Left renal pelvis (tissue), 4 donors: ENCODE data around the gene CRY2. TPM values are rescaled to one million over a fixed set of nuclear protein-coding genes. Genes with fewer than 3 reads are reported as not detected.

ENCODE experiments used
- DNase-seq, 4 donors: peaks; one replicate each; pipeline ENCODE4 v3.0.0-alpha.2; 2013; ENCODE audit warnings: low read depth in 4 of 4, low spot score in 3 of 4
- polyA plus RNA-seq, 4 donors: library from polyadenylated mRNA; unstranded; fragments of 120-200 nt; gene quantifications; one replicate each; pipeline ENCODE4 v1.2.1, GENCODE V29; 2013; ENCODE audit not compliant: insufficient read length in 4 of 4

The CRY2 gene
- polyA plus RNA-seq, 4 donors = 25.0 to 31.6 (median 30.6) TPM

DNA sequence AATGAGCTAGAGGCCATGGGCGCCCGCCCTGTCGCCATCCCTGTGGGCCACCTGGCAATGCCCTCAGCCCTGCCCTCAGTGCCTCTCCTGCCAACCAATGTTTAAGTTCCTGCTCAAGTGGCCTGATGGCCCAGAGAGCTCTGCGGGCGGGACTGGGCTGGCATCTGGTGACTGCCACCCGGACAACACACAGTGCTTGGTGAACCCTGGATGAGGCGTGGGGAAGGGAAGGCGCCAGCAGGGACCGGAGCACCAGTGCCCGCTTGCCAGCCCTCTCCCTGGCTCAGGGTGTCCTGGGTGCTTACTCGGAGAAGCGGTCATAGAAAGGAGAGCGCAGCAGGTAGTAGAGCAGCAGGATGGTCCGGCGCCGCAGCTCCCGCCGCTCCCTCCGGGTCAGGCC is 66.2 kb downstream of the CRY2 start:
- no peak for DNase-seq

GRCh38 chr11:45913942-45914635 is 66.8 kb downstream of the CRY2 start:
- DNase-seq = no peak

DNA sequence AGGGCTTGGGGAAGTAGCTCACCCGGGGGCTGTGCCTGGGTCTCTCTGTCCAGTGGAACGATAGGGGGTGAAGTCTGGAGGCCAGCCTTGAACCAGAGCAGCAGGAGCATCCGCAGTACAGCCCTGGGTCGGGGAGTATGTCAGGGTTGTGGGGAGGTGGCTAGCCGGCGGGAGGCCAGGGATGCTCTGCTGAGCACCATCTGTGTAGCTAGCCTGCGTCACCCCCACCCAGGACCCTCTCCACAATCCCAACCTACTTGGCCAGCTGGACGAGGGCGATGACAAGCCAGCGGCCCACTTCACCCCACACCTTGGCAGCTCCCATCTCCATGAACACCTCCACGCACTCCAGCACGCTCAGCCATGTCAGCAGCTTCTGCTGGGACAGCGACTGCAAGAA is 68.2 kb downstream of the CRY2 start:
- DNase-seq = no peak

DNA sequence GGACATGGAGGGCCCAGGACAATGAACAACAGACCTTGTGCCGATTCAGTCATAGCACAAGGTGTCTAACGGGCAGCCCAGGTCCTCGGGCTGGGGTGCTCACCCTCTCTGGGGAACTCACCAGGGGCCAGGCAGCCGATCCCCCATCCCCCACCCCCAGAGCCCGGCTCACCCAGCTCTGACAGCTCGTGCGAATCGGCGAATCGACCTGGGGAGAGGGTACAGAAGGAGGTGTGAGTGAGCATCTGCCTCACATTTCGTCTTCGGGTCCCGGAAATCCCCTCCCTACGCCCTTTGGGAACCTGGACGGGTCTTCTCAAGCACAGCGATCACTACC is 70.0 kb downstream of the CRY2 start:
- DNase-seq = no peak

DNA sequence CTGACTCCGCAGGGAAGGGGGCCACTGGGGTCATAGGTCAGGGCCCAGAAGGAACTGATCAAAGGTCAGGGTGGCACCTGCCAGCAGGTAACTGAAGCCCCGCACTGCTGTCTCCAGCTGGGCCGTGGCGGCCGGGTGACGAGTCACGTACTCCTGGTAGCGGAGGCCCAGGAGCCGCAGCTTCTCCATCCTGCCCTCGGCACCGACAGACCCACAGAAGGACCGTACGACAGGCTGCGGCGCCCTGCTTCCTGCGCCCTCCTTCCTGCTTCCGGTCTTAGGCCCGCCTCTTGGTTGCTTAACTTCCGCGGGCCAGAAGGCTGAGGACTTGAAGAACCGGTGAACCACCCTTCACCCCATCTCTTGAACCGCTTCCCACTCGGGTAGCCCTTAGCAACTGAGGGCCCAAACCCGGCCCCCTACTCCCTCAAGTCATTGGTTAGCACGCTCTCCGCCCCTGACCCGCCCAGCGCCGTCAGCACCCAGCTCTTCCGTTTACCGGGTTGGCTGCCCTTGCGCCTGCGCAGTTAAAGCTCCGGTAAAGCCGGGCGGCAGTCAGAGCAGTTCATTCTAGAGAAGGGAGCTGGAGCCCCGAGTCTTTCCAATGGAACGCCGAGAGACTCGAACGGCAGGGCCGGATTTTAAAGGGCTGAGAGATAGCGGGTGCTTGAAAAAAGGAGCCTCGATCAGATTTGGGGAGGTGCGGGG is 70.5 kb downstream of the CRY2 start, which contains the start of gene PEX16:
Gene PEX16 (minus strand): TSS at position 255 of the 708 bp plus-strand sequence. CDS start 66 bp downstream, at position 189.
- peak; percentile 89 to 93 (median 90) for DNase-seq

GRCh38 chr11:45918331-45918941 is 71.2 kb downstream of the CRY2 start:
- no peak for DNase-seq

GRCh38 chr11:45918962-45919675 is 71.8 kb downstream of the CRY2 start:
- no peak for DNase-seq

GRCh38 chr11:45919806-45920530 is 72.7 kb downstream of the CRY2 start:
- no peak for DNase-seq

GRCh38 chr11:45920531-45921477 is 73.5 kb downstream of the CRY2 start:
- DNase-seq = no peak

DNA sequence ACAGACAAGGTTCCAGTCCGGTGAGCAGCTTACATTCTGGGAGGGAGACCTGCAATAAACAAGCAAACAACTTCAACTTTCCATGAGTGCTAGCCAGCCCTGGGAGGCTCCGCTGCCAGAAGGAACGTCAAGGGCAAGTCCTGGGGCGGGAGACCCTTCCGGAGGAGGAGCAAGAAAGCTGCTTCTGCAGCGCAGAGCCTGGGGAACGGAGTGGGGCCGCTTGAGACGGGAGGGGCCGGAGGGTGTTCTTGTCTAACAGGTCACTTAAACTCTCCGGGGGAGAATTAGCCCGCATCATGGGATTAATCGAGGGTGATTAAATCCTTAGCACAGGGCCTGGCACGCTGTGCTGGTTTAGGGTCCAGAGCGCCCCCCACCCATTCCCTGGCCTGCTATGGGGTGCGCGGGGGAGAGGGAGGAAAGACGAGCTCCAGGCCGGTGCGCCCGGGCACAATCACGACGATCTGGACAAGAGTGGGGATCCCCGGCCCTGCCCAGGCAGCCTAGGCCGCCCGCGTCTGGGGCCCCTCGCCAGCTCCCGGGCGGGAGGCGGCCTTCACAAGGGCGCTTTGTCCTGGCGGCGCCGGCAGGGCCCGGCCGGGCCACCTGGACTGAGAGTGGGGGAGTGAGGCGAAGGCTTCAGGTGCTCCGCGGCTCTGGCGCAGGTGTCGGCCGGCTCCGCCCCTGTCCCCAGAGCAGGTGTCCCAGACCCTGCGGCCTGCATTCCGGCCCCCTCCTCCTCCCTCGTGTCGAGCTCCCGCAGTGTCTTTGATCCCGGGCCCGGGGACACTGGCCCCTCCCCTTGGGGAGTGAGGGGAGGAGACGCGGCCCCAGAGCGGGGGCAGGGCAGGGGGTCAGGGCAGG is 74.5 kb downstream of the CRY2 start:
- peak in 1 of 4 donors; percentile 45 for DNase-seq

- DNase-seq = no peak
These were observed 75.3 kb downstream of the CRY2 start, which contains the start of gene LARGE2 for GRCh38 chr11:45922425-45923082. Gene LARGE2, plus strand, starts transcription at chr11:45922656. Its CDS starts 227 bp downstream, at chr11:45922883.

- DNase-seq = no peak
These were observed 77.0 kb downstream of the CRY2 start for GRCh38 chr11:45924036-45924915.

DNA sequence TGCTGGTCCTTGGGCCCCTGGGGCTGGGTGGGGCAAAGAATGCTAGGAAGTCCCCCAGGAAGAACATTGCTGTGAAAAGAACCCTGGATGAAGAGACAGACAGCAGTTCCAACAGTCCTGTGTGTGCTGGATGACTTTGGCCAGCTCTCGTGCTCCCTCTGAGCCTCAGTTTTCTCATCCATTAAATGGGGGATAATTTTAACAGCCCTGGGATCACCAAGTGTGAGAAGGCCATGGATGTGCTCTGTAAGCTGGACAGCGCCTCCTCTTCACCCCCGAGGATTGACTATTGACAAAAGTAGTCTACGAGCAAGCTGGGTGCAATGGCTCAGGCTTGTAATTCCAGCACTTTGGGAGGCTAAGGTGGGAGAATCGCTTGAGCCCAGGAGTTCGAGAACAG is 77.7 kb downstream of the CRY2 start:
- DNase-seq = no peak

DNA sequence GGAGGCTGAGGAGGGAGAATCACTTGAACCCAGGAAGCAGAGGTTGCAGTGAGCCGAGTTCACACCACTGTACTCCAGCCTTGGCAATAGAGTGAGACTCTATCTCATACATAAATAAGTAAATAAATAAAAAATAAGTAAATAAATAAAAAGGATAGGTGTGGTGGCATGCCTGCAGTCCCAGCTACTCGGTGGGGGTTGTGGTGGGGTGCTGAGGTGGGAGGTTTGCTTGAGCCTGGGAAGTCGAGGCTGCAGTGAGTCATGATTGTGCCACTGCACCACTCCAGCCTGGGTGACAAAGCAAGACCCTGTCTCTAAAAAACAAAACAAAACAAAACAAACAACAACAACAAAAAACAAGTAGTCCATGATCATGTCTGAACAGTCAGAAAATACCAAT is 78.3 kb downstream of the CRY2 start:
- DNase-seq = no peak

GRCh38 chr11:45926001-45926401 is 78.7 kb downstream of the CRY2 start:
- DNase-seq = no peak

- no peak for DNase-seq
These were observed 79.5 kb downstream of the CRY2 start for GRCh38 chr11:45926536-45927331.
